ENCODE measurements around the gene PTP4A1. TPM values are rescaled to one million over a fixed set of nuclear protein-coding genes. Genes with fewer than 3 reads are reported as not detected.

The PTP4A1 gene
- total and polyA plus RNA-seq, 2 of the 13 experiments (the other 11 are each of a cell fraction or from before 2014, with no cell fraction given) = 141 to 376 TPM

DNA sequence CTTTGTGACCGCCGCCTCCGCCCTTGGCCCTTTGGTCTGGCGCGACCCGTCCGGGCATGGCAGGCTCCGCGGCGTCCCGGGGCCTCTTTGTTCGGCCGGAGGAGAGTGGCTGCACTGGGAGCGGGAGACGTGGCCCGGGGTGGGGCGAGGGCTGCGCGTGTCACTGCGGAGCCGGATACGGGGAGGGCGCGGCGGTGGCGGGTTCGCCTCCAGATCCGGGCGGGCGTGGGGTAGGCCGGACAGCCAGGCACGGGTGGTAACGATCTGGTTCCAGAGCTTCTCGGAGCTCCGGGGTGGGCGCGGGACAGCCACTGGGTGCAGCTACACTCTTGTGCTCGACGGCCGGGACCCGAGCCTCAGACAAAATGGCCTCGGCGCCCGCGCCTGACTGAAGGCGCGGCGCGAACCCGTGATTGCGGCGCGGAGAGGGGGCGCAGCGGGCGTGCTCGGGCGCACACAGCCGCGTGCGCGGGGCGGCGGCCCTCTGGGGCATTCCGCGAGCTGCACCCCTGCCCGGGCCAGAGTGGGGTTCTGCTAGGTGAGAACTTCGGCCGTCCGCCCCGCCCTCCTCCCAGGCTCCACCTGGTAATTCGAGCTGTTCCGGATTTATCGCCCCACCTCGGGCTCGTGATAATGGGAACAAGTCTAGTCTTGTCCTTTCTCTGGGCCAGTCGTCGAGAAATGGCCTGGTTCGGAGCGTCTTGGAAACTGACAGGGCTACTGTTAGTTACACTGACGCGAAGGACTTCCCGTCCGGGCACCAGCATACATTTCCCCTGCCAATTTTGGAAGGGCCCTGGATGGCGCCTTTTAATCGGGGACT is 1.0 kb downstream of the PTP4A1 start (continued):
- no peak; the same call in 1 of the 2 replicates for TF ChIP-seq THAP9 (CRISPR knock-in tag; IDR thresholded peaks at IDR 0.05; ENCODE audit: borderline replicate concordance)
- peak; percentile 93 for TF ChIP-seq ZNF781 (CRISPR knock-in tag; IDR thresholded peaks at IDR 0.05; ENCODE audit: borderline replicate concordance, not compliant biosample characterization)
- 0 out of 2 replicates have a peak, but pooled peaks have one; percentile 52 for TF ChIP-seq ARID2 (CRISPR knock-in tag; IDR thresholded peaks at IDR 0.05; ENCODE audit: borderline replicate concordance)
- TF ChIP-seq ZNF558 (CRISPR knock-in tag; IDR thresholded peaks at IDR 0.05; ENCODE audit: borderline replicate concordance) = peak; percentile 96
- TF ChIP-seq SIN3B (IDR thresholded peaks at IDR 0.05; ENCODE audit: low read length) = no peak
- peak; percentile 90 for TF ChIP-seq AFF4 (CRISPR knock-in tag; IDR thresholded peaks at IDR 0.05)
- TF ChIP-seq, protein P1, sequence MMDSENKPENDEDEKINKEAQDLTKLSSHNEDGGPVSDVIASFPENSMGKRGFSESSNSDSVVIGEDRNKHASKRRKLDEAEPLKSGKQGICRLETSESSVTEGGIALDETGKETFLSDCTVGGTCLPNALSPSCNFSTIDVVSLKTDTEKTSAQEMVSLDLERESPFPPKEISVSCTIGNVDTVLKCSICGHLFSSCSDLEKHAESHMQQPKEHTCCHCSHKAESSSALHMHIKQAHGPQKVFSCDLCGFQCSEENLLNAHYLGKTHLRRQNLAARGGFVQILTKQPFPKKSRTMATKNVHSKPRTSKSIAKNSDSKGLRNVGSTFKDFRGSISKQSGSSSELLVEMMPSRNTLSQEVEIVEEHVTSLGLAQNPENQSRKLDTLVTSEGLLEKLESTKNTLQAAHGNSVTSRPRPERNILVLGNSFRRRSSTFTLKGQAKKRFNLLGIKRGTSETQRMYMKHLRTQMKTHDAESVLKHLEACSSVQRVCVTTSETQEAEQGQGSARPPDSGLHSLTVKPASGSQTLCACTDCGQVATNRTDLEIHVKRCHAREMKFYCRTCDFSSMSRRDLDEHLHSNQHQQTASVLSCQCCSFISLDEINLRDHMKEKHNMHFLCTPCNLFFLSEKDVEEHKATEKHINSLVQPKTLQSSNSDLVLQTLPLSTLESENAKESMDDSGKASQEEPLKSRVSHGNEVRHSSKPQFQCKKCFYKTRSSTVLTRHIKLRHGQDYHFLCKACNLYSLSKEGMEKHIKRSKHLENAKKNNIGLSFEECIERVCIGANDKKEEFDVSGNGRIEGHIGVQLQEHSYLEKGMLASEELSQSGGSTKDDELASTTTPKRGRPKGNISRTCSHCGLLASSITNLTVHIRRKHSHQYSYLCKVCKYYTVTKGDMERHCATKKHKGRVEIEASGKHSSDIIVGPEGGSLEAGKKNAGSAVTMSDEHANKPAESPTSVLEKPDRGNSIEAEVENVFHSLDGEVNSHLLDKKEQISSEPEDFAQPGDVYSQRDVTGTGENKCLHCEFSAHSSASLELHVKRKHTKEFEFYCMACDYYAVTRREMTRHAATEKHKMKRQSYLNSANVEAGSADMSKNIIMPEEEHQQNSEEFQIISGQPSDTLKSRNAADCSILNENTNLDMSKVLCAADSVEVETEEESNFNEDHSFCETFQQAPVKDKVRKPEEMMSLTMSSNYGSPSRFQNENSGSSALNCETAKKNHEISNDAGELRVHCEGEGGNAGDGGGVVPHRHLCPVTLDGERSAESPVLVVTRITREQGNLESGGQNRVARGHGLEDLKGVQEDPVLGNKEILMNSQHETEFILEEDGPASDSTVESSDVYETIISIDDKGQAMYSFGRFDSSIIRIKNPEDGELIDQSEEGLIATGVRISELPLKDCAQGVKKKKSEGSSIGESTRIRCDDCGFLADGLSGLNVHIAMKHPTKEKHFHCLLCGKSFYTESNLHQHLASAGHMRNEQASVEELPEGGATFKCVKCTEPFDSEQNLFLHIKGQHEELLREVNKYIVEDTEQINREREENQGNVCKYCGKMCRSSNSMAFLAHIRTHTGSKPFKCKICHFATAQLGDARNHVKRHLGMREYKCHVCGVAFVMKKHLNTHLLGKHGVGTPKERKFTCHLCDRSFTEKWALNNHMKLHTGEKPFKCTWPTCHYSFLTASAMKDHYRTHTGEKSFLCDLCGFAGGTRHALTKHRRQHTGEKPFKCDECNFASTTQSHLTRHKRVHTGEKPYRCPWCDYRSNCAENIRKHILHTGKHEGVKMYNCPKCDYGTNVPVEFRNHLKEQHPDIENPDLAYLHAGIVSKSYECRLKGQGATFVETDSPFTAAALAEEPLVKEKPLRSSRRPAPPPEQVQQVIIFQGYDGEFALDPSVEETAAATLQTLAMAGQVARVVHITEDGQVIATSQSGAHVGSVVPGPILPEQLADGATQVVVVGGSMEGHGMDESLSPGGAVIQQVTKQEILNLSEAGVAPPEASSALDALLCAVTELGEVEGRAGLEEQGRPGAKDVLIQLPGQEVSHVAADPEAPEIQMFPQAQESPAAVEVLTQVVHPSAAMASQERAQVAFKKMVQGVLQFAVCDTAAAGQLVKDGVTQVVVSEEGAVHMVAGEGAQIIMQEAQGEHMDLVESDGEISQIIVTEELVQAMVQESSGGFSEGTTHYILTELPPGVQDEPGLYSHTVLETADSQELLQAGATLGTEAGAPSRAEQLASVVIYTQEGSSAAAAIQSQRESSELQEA (CRISPR knock-in tag; IDR thresholded peaks at IDR 0.05; ENCODE audit: not compliant biosample characterization) = peak; percentile 65
- peak; percentile 13; the same call in 1 of the 2 replicates for TF ChIP-seq ZNF337 (CRISPR knock-in tag; IDR thresholded peaks at IDR 0.05; ENCODE audit: borderline replicate concordance, low read depth)
- TF ChIP-seq RNF219 (CRISPR knock-in tag; IDR thresholded peaks at IDR 0.05) = peak; percentile 83; the same call in 1 of the 2 replicates
